ENCODE results near the gene C8B.

Gene C8B

GRCh38 chr1:56927171-56927570 lies 38.6 kb downstream of the C8B start:
- Histone ChIP-seq H3K9me3 (ENCODE audit: control insufficient read depth, insufficient read depth, low read length) (no peaks in the 10 kb centered on the region), H3K9ac (ENCODE audit: low read depth, low read length) (no peak overlapping the region), H3K36me3 (ENCODE audit: control insufficient read depth, insufficient read depth, low read length) (no peaks in the 10 kb centered on the region), H3K4me1 (ENCODE audit: control insufficient read depth, insufficient read depth, low read length) (peaks cover 5% of the 10 kb centered on the region), H3K4me3 (ENCODE audit: low read depth, low read length) (no peak overlapping the region), H3K27me3 (ENCODE audit: control insufficient read depth, insufficient read depth, low read length) (no peaks in the 10 kb centered on the region)

- no peak overlapping the region for H3K9ac ChIP-seq (ENCODE audit: low read depth, low read length)
- peaks cover 5% of the 10 kb centered on the region for H3K4me1 ChIP-seq (ENCODE audit: control insufficient read depth, insufficient read depth, low read length)
- H3K27me3 ChIP-seq (ENCODE audit: control insufficient read depth, insufficient read depth, low read length) = no peaks in the 10 kb centered on the region
- H3K4me3 ChIP-seq (ENCODE audit: low read depth, low read length) = no peak overlapping the region
- H3K9me3 ChIP-seq (ENCODE audit: control insufficient read depth, insufficient read depth, low read length) = no peaks in the 10 kb centered on the region
- no peaks in the 10 kb centered on the region for H3K36me3 ChIP-seq (ENCODE audit: control insufficient read depth, insufficient read depth, low read length)
Observed at GRCh38 chr1:56925193-56925592, 40.6 kb downstream of the C8B start.

- Histone ChIP-seq H3K9me3 (ENCODE audit: control insufficient read depth, insufficient read depth, low read length) (no peaks in the 10 kb centered on the region), H3K4me1 (ENCODE audit: control insufficient read depth, insufficient read depth, low read length) (peaks cover 5% of the 10 kb centered on the region), H3K36me3 (ENCODE audit: control insufficient read depth, insufficient read depth, low read length) (no peaks in the 10 kb centered on the region), H3K9ac (ENCODE audit: low read depth, low read length) (no peak overlapping the region), H3K27me3 (ENCODE audit: control insufficient read depth, insufficient read depth, low read length) (no peaks in the 10 kb centered on the region), H3K4me3 (ENCODE audit: low read depth, low read length) (no peak overlapping the region)
Observed at GRCh38 chr1:56924116-56924515, 41.7 kb downstream of the C8B start.

- Histone ChIP-seq H3K36me3 (ENCODE audit: control insufficient read depth, insufficient read depth, low read length) (no peaks in the 10 kb centered on the region), H3K27me3 (ENCODE audit: control insufficient read depth, insufficient read depth, low read length) (no peaks in the 10 kb centered on the region), H3K4me3 (ENCODE audit: low read depth, low read length) (no peak overlapping the region), H3K9me3 (ENCODE audit: control insufficient read depth, insufficient read depth, low read length) (no peaks in the 10 kb centered on the region), H3K9ac (ENCODE audit: low read depth, low read length) (no peak overlapping the region), H3K4me1 (ENCODE audit: control insufficient read depth, insufficient read depth, low read length) (peaks cover 5% of the 10 kb centered on the region)
Observed at GRCh38 chr1:56923201-56923600, 42.6 kb downstream of the C8B start.

GRCh38 chr1:56922507-56922906 lies 43.3 kb downstream of the C8B start:
- Histone ChIP-seq H3K9me3 (ENCODE audit: control insufficient read depth, insufficient read depth, low read length) (no peaks in the 10 kb centered on the region), H3K36me3 (ENCODE audit: control insufficient read depth, insufficient read depth, low read length) (no peaks in the 10 kb centered on the region), H3K27me3 (ENCODE audit: control insufficient read depth, insufficient read depth, low read length) (no peaks in the 10 kb centered on the region), H3K4me3 (ENCODE audit: low read depth, low read length) (no peak overlapping the region), H3K4me1 (ENCODE audit: control insufficient read depth, insufficient read depth, low read length) (peaks cover 5% of the 10 kb centered on the region), H3K9ac (ENCODE audit: low read depth, low read length) (no peak overlapping the region)

- no peaks in the 10 kb centered on the region for H3K9me3 ChIP-seq (ENCODE audit: control insufficient read depth, insufficient read depth, low read length)
- H3K9ac ChIP-seq (ENCODE audit: low read depth, low read length) = no peak overlapping the region
- no peaks in the 10 kb centered on the region for H3K27me3 ChIP-seq (ENCODE audit: control insufficient read depth, insufficient read depth, low read length)
- H3K36me3 ChIP-seq (ENCODE audit: control insufficient read depth, insufficient read depth, low read length) = no peaks in the 10 kb centered on the region
- H3K4me1 ChIP-seq (ENCODE audit: control insufficient read depth, insufficient read depth, low read length) = peaks cover 5% of the 10 kb centered on the region
- H3K4me3 ChIP-seq (ENCODE audit: low read depth, low read length) = no peak overlapping the region
Observed at GRCh38 chr1:56922070-56922469, 43.7 kb downstream of the C8B start.

GRCh38 chr1:56921479-56921878 lies 44.3 kb downstream of the C8B start:
- Histone ChIP-seq H3K9me3 (ENCODE audit: control insufficient read depth, insufficient read depth, low read length) (no peaks in the 10 kb centered on the region), H3K4me1 (ENCODE audit: control insufficient read depth, insufficient read depth, low read length) (peaks cover 5% of the 10 kb centered on the region), H3K27me3 (ENCODE audit: control insufficient read depth, insufficient read depth, low read length) (no peaks in the 10 kb centered on the region), H3K36me3 (ENCODE audit: control insufficient read depth, insufficient read depth, low read length) (no peaks in the 10 kb centered on the region), H3K4me3 (ENCODE audit: low read depth, low read length) (no peak overlapping the region), H3K9ac (ENCODE audit: low read depth, low read length) (no peak overlapping the region)

GRCh38 chr1:56920591-56921001 lies 45.2 kb downstream of the C8B start:
- H3K9me3 ChIP-seq (ENCODE audit: control insufficient read depth, insufficient read depth, low read length) = no peaks in the 10 kb centered on the region
- no peak overlapping the region for H3K4me3 ChIP-seq (ENCODE audit: low read depth, low read length)
- no peaks in the 10 kb centered on the region for H3K27me3 ChIP-seq (ENCODE audit: control insufficient read depth, insufficient read depth, low read length)
- H3K9ac ChIP-seq (ENCODE audit: low read depth, low read length) = no peak overlapping the region
- H3K36me3 ChIP-seq (ENCODE audit: control insufficient read depth, insufficient read depth, low read length) = no peaks in the 10 kb centered on the region
- peaks cover 5% of the 10 kb centered on the region for H3K4me1 ChIP-seq (ENCODE audit: control insufficient read depth, insufficient read depth, low read length)

- H3K9ac ChIP-seq (ENCODE audit: low read depth, low read length) = no peak overlapping the region
- H3K9me3 ChIP-seq (ENCODE audit: control insufficient read depth, insufficient read depth, low read length) = no peaks in the 10 kb centered on the region
- H3K36me3 ChIP-seq (ENCODE audit: control insufficient read depth, insufficient read depth, low read length) = no peaks in the 10 kb centered on the region
- H3K4me3 ChIP-seq (ENCODE audit: low read depth, low read length) = no peak overlapping the region
- no peaks in the 10 kb centered on the region for H3K4me1 ChIP-seq (ENCODE audit: control insufficient read depth, insufficient read depth, low read length)
- no peaks in the 10 kb centered on the region for H3K27me3 ChIP-seq (ENCODE audit: control insufficient read depth, insufficient read depth, low read length)
Observed at GRCh38 chr1:56917356-56917755, 48.5 kb downstream of the C8B start.

- no peak overlapping the region for H3K9ac ChIP-seq (ENCODE audit: low read depth, low read length)
- H3K4me1 ChIP-seq (ENCODE audit: control insufficient read depth, insufficient read depth, low read length) = no peaks in the 10 kb centered on the region
Observed at GRCh38 chr1:56916630-56917029, 49.2 kb downstream of the C8B start.

GRCh38 chr1:56915960-56916359 lies 49.9 kb downstream of the C8B start:
- no peaks in the 10 kb centered on the region for H3K4me1 ChIP-seq (ENCODE audit: control insufficient read depth, insufficient read depth, low read length)
- no peak overlapping the region for H3K9ac ChIP-seq (ENCODE audit: low read depth, low read length)
- no peak overlapping the region for H3K4me3 ChIP-seq (ENCODE audit: low read depth, low read length)
- no peaks in the 10 kb centered on the region for H3K9me3 ChIP-seq (ENCODE audit: control insufficient read depth, insufficient read depth, low read length)
- H3K27me3 ChIP-seq (ENCODE audit: control insufficient read depth, insufficient read depth, low read length) = no peaks in the 10 kb centered on the region
- no peaks in the 10 kb centered on the region for H3K36me3 ChIP-seq (ENCODE audit: control insufficient read depth, insufficient read depth, low read length)

More at GRCh38 chr1:56916630-56917029, 49.2 kb downstream of the C8B start:
- no peak overlapping the region for H3K4me3 ChIP-seq (ENCODE audit: low read depth, low read length)
- H3K36me3 ChIP-seq (ENCODE audit: control insufficient read depth, insufficient read depth, low read length) = no peaks in the 10 kb centered on the region
- H3K9me3 ChIP-seq (ENCODE audit: control insufficient read depth, insufficient read depth, low read length) = no peaks in the 10 kb centered on the region
- no peaks in the 10 kb centered on the region for H3K27me3 ChIP-seq (ENCODE audit: control insufficient read depth, insufficient read depth, low read length)

GRCh38 chr1:56912325-56912724 lies 53.5 kb downstream of the C8B start:
- Histone ChIP-seq H3K27me3 (ENCODE audit: control insufficient read depth, insufficient read depth, low read length) (no peaks in the 10 kb centered on the region), H3K4me3 (ENCODE audit: low read depth, low read length) (no peak overlapping the region)

More at GRCh38 chr1:56912325-56912724, 53.5 kb downstream of the C8B start:
- Histone ChIP-seq H3K36me3 (ENCODE audit: control insufficient read depth, insufficient read depth, low read length) (no peaks in the 10 kb centered on the region), H3K9ac (ENCODE audit: low read depth, low read length) (no peak overlapping the region), H3K4me1 (ENCODE audit: control insufficient read depth, insufficient read depth, low read length) (no peaks in the 10 kb centered on the region), H3K9me3 (ENCODE audit: control insufficient read depth, insufficient read depth, low read length) (no peaks in the 10 kb centered on the region)
